ENCODE data around the gene RARS2. TPM values are rescaled to one million over a fixed set of nuclear protein-coding genes. Genes with fewer than 3 reads are reported as not detected.

Gene RARS2
- total and polyA plus RNA-seq, 2 donors (not counting 3 experiments of a cell fraction or from before 2014, with no cell fraction given) = 7.4 to 33.7 TPM

GRCh38 chr6:87636315-87636714 lies 46.5 kb upstream of the RARS2 start:
- no peak overlapping the region for H3K9ac ChIP-seq (replicated peaks; ENCODE audit: extremely low read depth, insufficient read depth, low read length)
- H3K4me3 ChIP-seq (replicated peaks in 1 of 3; ENCODE audit: insufficient read depth in 1 of 3, low read depth in 1 of 3, low read length in 3 of 3) = no peak overlapping the region
- no peak overlapping the region for H3K4me2 ChIP-seq (ENCODE audit: insufficient read depth, low read length)
- H3K27me3 ChIP-seq (ENCODE audit: control insufficient read depth in 2 of 2, insufficient read depth in 2 of 2, low read length in 2 of 2) = no peaks in the 10 kb centered on the region
- no peak for FAIRE-seq
- no peaks in the 10 kb centered on the region for H3K79me2 ChIP-seq (ENCODE audit: control insufficient read depth, insufficient read depth, low read length)
- TF ChIP-seq POLR2A (IDR thresholded peaks at IDR 0.05; ENCODE audit: low read depth, low read length) (no peak), CTCF (IDR thresholded peaks at IDR 0.05; ENCODE audit: extremely low read depth in 1 of 2, insufficient read depth in 1 of 2, low read depth in 1 of 2, low read length in 2 of 2) (no peak), GATA2 (IDR thresholded peaks at IDR 0.05; ENCODE audit: insufficient read depth, insufficient read length, low read depth, low read length) (no peak), MYC (IDR thresholded peaks at IDR 0.05; ENCODE audit: low read depth, low read length) (no peak), FOS (IDR thresholded peaks at IDR 0.05; ENCODE audit: borderline replicate concordance, insufficient read depth, low read length) (no peak), EZH2 (IDR thresholded peaks at IDR 0.05; ENCODE audit: borderline replicate concordance, low read depth, low read length, severe bottlenecking) (no peak), JUN (IDR thresholded peaks at IDR 0.05; ENCODE audit: borderline replicate concordance, insufficient read depth, insufficient read length, low read depth) (no peak), POLR2AphosphoS5 (IDR thresholded peaks at IDR 0.05; ENCODE audit: insufficient read depth, low read depth, low read length) (no peak), MAX (IDR thresholded peaks at IDR 0.05; ENCODE audit: insufficient read depth, insufficient read length) (no peak)
- no peaks in the 10 kb centered on the region for H3K36me3 ChIP-seq (ENCODE audit: control insufficient read depth in 2 of 2, extremely low read depth in 1 of 2, insufficient read depth in 2 of 2, low read length in 2 of 2)
- intact Hi-C loops (cut with micrococcal nuclease) (no loop called here), dilution Hi-C loops (cut with MboI; ENCODE audit: extremely low pct_ligation_motif_present, low sequenced_read_pairs) (no loop called here)
- H3K4me1 ChIP-seq (ENCODE audit: control insufficient read depth, extremely low read depth, insufficient read depth, low read length) = no peaks in the 10 kb centered on the region
- H2AFZ ChIP-seq (ENCODE audit: low read depth, low read length) = no peak overlapping the region
- H4K20me1 ChIP-seq (replicated peaks; ENCODE audit: control insufficient read depth, extremely low read depth, insufficient read depth, low read length) = no peaks in the 10 kb centered on the region
- no peaks in the 10 kb centered on the region for H3K9me1 ChIP-seq (replicated peaks; ENCODE audit: control insufficient read depth, extremely low read depth, insufficient read depth, low read length)
- CTCF ChIA-PET = interaction anchor here (1.1 to 1.5 kb wide), 2 partner anchors 8 to 16 kb away, joined by 3 to 8 read pairs; no protein-coding TSS in a partner anchor
- DNase-seq (ENCODE audit: low read depth, low spot score) = no peak
- no TSS peak for BruUV-seq (replicated peaks)
- POLR2A ChIA-PET = no interaction called here
- H3K27ac ChIP-seq (ENCODE audit: insufficient read depth, low read depth, low read length) = no peak overlapping the region
- no peaks in the 10 kb centered on the region for H3K9me3 ChIP-seq (replicated peaks; ENCODE audit: control insufficient read depth, insufficient read depth, low read length)
